Panc1 (cell line): ENCODE measurements around the gene PTPRE. TPM values are rescaled to one million over a fixed set of nuclear protein-coding genes. Genes with fewer than 3 reads are reported as not detected.

Source experiments
- ATAC-seq: fragments of 200-7000 bp; cut with Tn5 transposase; 2 replicates; pipeline ENCODE4 v1.9.1; 2020; ENCODE audit warnings: mild to moderate bottlenecking, moderate library complexity
- BruUV-seq: library from RNA; stranded (reverse); fragments of 400-500 nt; replicated peaks from 2 replicates; lab custom pipeline; 2021; lab: Mats Ljungman, UMichigan
- CTCF ChIA-PET: fragments of 300-600 bp; sonication (Branson Sonifier 250); formaldehyde crosslinking; loops from one replicate; lab custom pipeline; 2022; ENCODE audit warnings: antibody characterized with exemption; lab: Charles Lee
- POLR2A ChIA-PET: fragments of 300-600 bp; sonication (Branson Sonifier 250); formaldehyde crosslinking; loops from one replicate; lab custom pipeline; 2022; ENCODE audit warnings: antibody characterized with exemption; lab: Charles Lee
- DNase-seq: peaks from one replicate; pipeline ENCODE4 v3.0.0-alpha.2; 2010; ENCODE audit warnings: low read depth, low spot score
- H3K27ac ChIP-seq: 2 replicates; pipeline ENCODE4 v1.5.1; 2011; ENCODE audit warnings: mild to moderate bottlenecking, low read length, inconsistent platforms
- H3K27me3 ChIP-seq: fragments of 200-500 bp; sonication (Bioruptor generic); 2 replicates; pipeline ENCODE4 v1.6.0; 2014; ENCODE audit warnings: low read length, inconsistent platforms; ENCODE audit not compliant: control insufficient read depth, insufficient read depth
- H3K36me3 ChIP-seq: fragments of 200-500 bp; sonication (Bioruptor generic); 2 replicates; pipeline ENCODE4 v1.5.1; 2014; ENCODE audit warnings: inconsistent platforms, mild to moderate bottlenecking, low read length, moderate library complexity; ENCODE audit not compliant: control insufficient read depth, insufficient read depth
- H3K4me1 ChIP-seq: 2 replicates; pipeline ENCODE4 v1.5.1; 2011; ENCODE audit warnings: inconsistent platforms, mild to moderate bottlenecking, low read length, moderate library complexity; ENCODE audit not compliant: control insufficient read depth, insufficient read depth
- H3K4me3 ChIP-seq, 2 experiments: 2 replicates each; pipeline ENCODE4 v1.5.1; 2011 to 2012; ENCODE audit warnings: low read depth in 2 of 2, low read length in 2 of 2, mild to moderate bottlenecking in 2 of 2, inconsistent platforms in 1 of 2, moderate library complexity in 1 of 2
- H3K9me3 ChIP-seq: fragments of 200-500 bp; sonication (Bioruptor generic); 2 replicates; pipeline ENCODE4 v1.5.1; 2014; ENCODE audit warnings: low read depth, mild to moderate bottlenecking, inconsistent platforms, low read length, moderate library complexity; ENCODE audit not compliant: control insufficient read depth, insufficient read depth
- POLR2AphosphoS5 ChIP-seq: IDR thresholded peaks from 2 replicates; pipeline ENCODE4 v1.6.1; 2012; ENCODE audit warnings: mild to moderate bottlenecking, low read depth, low read length, moderate library complexity
- SIN3A ChIP-seq: IDR thresholded peaks from 2 replicates; pipeline ENCODE4 v1.6.1; 2012; ENCODE audit warnings: low read depth, mild to moderate bottlenecking, low read length, moderate library complexity, borderline replicate concordance; ENCODE audit not compliant: insufficient read depth
- TCF7L2 ChIP-seq: IDR thresholded peaks from 2 replicates; pipeline ENCODE4 v1.6.1; 2011; ENCODE audit warnings: mild to moderate bottlenecking, low read depth, low read length, inconsistent platforms
- in situ Hi-C: cut with HindIII; loops from 2 replicates; pipeline ENCODE4 v1.10.0; 2016; ENCODE audit warnings: low sequenced_read_pairs, low pct_unique_long_range_greater_than_20kb
- intact Hi-C: fragments of 100-400 bp; cut with micrococcal nuclease; formaldehyde crosslinking; loops from one replicate; pipeline ENCODE4 v1.10.0; 2022; ENCODE audit not compliant: unreplicated experiment
- total RNA-seq: library from RNA; stranded (reverse); gene quantifications from one replicate; pipeline ENCODE4 v1.2.1, GENCODE V29; 2021; ENCODE audit not compliant: unreplicated experiment
- TF ChIP-seq, protein P1 (sequence below): fragments of 450-650 bp; IDR thresholded peaks from 2 replicates; pipeline ENCODE4 v1.5.1; 2017; ENCODE audit warnings: mild to moderate bottlenecking
- TF ChIP-seq, protein P2 (sequence below), 2 experiments: IDR thresholded peaks; 2 replicates each; pipeline ENCODE4 v1.6.1; 2011 to 2012; ENCODE audit warnings: low read depth in 2 of 2, control low read depth in 1 of 2, low read length in 1 of 2, mild to moderate bottlenecking in 1 of 2, moderate library complexity in 1 of 2; ENCODE audit not compliant: insufficient read depth in 1 of 2

The PTPRE gene
- total RNA-seq, 1 experiment from 2014 or later, result 0.44 TPM

DNA sequence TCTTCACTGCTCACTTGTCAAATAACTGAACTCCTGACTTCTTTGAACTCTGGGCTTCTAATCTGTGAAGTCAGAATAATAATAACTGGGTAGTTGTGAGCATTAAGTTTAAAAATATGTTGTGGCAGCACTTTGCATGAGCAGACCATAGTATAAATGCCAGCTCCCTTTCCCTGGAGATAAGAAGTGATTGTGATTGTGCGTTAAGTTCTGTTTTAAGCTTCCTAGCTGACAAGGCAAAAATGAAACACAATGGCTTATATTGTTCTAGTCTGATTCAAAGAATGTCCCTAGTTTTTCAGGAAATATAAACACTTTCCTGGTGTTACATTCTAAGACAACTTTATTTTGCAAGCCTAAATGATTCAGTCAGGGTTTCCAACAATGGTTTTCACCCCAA lies 61.8 kb downstream of the PTPRE start:
- Histone ChIP-seq H3K36me3 (no peaks in the 10 kb centered on the region), H3K4me1 (no peaks in the 10 kb centered on the region), H3K27me3 (0 out of 2 replicates have a peak, but pooled peaks cover 2% of the 10 kb centered on the region), H3K27ac (no peak overlapping the region), H3K4me3 (no peak overlapping the region), H3K9me3 (no peaks in the 10 kb centered on the region)
- TF ChIP-seq, protein P1, sequence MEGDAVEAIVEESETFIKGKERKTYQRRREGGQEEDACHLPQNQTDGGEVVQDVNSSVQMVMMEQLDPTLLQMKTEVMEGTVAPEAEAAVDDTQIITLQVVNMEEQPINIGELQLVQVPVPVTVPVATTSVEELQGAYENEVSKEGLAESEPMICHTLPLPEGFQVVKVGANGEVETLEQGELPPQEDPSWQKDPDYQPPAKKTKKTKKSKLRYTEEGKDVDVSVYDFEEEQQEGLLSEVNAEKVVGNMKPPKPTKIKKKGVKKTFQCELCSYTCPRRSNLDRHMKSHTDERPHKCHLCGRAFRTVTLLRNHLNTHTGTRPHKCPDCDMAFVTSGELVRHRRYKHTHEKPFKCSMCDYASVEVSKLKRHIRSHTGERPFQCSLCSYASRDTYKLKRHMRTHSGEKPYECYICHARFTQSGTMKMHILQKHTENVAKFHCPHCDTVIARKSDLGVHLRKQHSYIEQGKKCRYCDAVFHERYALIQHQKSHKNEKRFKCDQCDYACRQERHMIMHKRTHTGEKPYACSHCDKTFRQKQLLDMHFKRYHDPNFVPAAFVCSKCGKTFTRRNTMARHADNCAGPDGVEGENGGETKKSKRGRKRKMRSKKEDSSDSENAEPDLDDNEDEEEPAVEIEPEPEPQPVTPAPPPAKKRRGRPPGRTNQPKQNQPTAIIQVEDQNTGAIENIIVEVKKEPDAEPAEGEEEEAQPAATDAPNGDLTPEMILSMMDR, result no peak
- no peak for TF ChIP-seq SIN3A
- TF ChIP-seq POLR2AphosphoS5, result no peak
- TF ChIP-seq, protein P2, sequence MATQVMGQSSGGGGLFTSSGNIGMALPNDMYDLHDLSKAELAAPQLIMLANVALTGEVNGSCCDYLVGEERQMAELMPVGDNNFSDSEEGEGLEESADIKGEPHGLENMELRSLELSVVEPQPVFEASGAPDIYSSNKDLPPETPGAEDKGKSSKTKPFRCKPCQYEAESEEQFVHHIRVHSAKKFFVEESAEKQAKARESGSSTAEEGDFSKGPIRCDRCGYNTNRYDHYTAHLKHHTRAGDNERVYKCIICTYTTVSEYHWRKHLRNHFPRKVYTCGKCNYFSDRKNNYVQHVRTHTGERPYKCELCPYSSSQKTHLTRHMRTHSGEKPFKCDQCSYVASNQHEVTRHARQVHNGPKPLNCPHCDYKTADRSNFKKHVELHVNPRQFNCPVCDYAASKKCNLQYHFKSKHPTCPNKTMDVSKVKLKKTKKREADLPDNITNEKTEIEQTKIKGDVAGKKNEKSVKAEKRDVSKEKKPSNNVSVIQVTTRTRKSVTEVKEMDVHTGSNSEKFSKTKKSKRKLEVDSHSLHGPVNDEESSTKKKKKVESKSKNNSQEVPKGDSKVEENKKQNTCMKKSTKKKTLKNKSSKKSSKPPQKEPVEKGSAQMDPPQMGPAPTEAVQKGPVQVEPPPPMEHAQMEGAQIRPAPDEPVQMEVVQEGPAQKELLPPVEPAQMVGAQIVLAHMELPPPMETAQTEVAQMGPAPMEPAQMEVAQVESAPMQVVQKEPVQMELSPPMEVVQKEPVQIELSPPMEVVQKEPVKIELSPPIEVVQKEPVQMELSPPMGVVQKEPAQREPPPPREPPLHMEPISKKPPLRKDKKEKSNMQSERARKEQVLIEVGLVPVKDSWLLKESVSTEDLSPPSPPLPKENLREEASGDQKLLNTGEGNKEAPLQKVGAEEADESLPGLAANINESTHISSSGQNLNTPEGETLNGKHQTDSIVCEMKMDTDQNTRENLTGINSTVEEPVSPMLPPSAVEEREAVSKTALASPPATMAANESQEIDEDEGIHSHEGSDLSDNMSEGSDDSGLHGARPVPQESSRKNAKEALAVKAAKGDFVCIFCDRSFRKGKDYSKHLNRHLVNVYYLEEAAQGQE (IDR thresholded peaks at IDR 0.05; ENCODE audit: insufficient read depth in 1 of 2, low read depth in 2 of 2, low read length in 1 of 2), result no peak
- TF ChIP-seq TCF7L2, result no peak
- in situ Hi-C loops (no loop called here), intact Hi-C loops (no loop called here)
- ATAC-seq (no peak), DNase-seq (no peak)
- BruUV-seq, result no TSS peak
- CTCF ChIA-PET, result no interaction called here
- POLR2A ChIA-PET, result no interaction called here

DNA sequence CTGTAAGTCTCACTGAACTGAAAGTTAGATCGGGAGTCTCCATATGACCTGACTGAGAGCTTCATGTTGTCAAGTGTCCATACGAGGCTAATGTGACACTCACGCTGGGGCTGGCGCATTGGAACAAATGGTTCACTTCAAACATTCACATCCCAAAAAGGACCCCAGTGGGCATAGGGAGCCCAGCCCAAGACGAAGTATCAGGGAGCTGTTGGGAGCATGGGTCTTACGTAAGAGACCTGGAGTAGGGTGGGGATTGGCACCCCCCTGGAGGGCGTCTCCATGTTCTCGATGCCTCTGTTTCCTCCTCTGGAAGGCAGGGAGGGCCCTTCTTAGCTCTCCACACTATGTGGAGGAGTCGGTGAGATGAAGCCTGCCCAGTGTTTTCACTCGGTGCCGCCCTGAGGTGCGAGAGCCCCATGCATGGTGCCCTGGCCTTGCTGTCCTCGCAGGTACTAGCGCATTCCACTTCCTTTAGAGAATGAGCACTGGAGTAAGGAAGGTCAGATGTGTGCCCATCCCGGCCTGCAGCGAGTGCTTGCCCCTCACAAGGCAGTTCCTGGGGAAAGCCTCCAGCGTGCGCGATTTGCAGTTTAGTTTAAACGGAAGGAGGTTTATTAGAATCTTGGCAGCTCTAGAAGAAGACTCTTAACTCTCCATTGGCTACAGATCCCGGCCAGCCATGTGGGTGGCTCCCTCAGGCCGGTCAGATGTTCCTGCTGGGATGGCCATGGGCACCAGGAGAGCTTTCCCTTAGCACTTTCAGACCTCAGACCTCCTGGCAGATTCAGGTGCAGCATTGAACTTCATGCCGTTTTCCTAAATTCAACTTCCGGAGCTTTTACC lies 64.4 kb downstream of the PTPRE start:
- Histone ChIP-seq H3K36me3 (no peaks in the 10 kb centered on the region), H3K27me3 (no peaks in the 10 kb centered on the region), H3K9me3 (no peaks in the 10 kb centered on the region), H3K4me3 (no peak overlapping the region), H3K27ac (no peak overlapping the region), H3K4me1 (no peaks in the 10 kb centered on the region)
- no TSS peak for BruUV-seq
- intact Hi-C loops (no loop called here), in situ Hi-C loops (no loop called here)
- ChIA-PET CTCF (no interaction called here), POLR2A (no interaction called here)
- DNase-seq (no peak), ATAC-seq (no peak)
- TF ChIP-seq, protein P1, result no peak
- TF ChIP-seq POLR2AphosphoS5, result no peak
- TF ChIP-seq, protein P2 (IDR thresholded peaks at IDR 0.05; ENCODE audit: insufficient read depth in 1 of 2, low read depth in 2 of 2, low read length in 1 of 2), result no peak
